Measurements from ENCODE around the gene KLRC2. TPM values are rescaled to one million over a fixed set of nuclear protein-coding genes. Genes with fewer than 3 reads are reported as not detected.
"Not testable (repeated sequence)": the region's sequence is repeated elsewhere in the genome, so short reads cannot be mapped to it uniquely, and the experiment has no call there.

The KLRC2 gene
- total and polyA plus RNA-seq, 4 donors: 9.7 to 29.0 (median 12.1) TPM

DNA sequence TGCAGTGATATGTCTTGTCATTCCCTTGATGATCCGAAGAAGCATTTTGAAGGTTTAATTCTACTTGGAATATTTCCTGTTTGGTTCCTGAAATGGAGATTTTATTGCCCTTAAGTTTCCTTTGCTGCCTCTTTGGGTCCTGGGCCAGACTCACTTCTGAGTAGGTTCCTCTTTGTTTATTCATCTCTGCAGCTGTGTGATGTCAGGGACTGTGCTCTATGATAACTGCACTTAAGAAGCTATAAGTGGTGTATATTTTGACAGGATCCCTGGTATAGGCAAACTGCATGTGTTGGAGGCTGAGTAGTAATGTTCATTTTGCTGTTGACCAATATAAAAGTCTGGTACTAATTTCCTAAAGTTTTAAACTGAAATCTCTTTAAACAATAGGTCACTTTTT is 26.4 kb downstream of the KLRC2 start, which contains the start of gene KLRC4:
Gene KLRC4, minus strand, starts transcription at position 366 of the 400 bp plus-strand sequence. Its CDS starts 182 bp downstream, at position 184.
- H3K4me1 ChIP-seq (ENCODE audit: control insufficient read depth, insufficient read depth, low read length): no peaks in the 10 kb centered on the region
- no CpG with 5 or more reads among the region's 1 CpG for WGBS (ENCODE audit: insufficient coverage)
- no peaks in the 10 kb centered on the region for H3K36me3 ChIP-seq (ENCODE audit: control insufficient read depth, insufficient read depth, low read length)
- no peaks in the 10 kb centered on the region for H3K9me3 ChIP-seq (ENCODE audit: control insufficient read depth, insufficient read depth, low read length)
- no peak within 1 kb of the TSS for H3K27ac ChIP-seq (ENCODE audit: low read depth, low read length)
- DNase-seq (ENCODE audit: low read depth in 4 of 6, low spot score in 6 of 6): peak in 2 of 6 donors; percentile 21 to 43
- no peaks in the 10 kb centered on the region for H3K27me3 ChIP-seq (ENCODE audit: control insufficient read depth, insufficient read depth, low read length)
- no peak within 1 kb of the TSS for H3K4me3 ChIP-seq (ENCODE audit: low read depth, low read length)

GRCh38 chr12:10408842-10409241 is 27.0 kb downstream of the KLRC2 start:
- Histone ChIP-seq H3K9me3 (ENCODE audit: control insufficient read depth, insufficient read depth, low read length) (no peaks in the 10 kb centered on the region), H3K27ac (ENCODE audit: low read depth, low read length) (no peak overlapping the region), H3K27me3 (ENCODE audit: control insufficient read depth, insufficient read depth, low read length) (no peaks in the 10 kb centered on the region), H3K4me1 (ENCODE audit: control insufficient read depth, insufficient read depth, low read length) (no peaks in the 10 kb centered on the region), H3K36me3 (ENCODE audit: control insufficient read depth, insufficient read depth, low read length) (no peaks in the 10 kb centered on the region), H3K4me3 (ENCODE audit: low read depth, low read length) (no peak overlapping the region)
- DNase-seq (ENCODE audit: low read depth in 4 of 6, low spot score in 6 of 6): no peak
- no CpG with 5 or more reads among the region's 3 CpGs for WGBS (ENCODE audit: insufficient coverage)

GRCh38 chr12:10406725-10407124 is 29.1 kb downstream of the KLRC2 start:
- Histone ChIP-seq H3K9me3 (ENCODE audit: control insufficient read depth, insufficient read depth, low read length) (no peaks in the 10 kb centered on the region), H3K27ac (ENCODE audit: low read depth, low read length) (no peak overlapping the region)

GRCh38 chr12:10405294-10405693 is 30.5 kb downstream of the KLRC2 start:
- no peaks in the 10 kb centered on the region for H3K36me3 ChIP-seq (ENCODE audit: control insufficient read depth, insufficient read depth, low read length)
- DNase-seq (ENCODE audit: low read depth in 4 of 6, low spot score in 6 of 6): no peak
- 86% methylated on average over 1 of the region's 5 CpGs for WGBS (ENCODE audit: insufficient coverage)

More at GRCh38 chr12:10406725-10407124, 29.1 kb downstream of the KLRC2 start:
- WGBS (ENCODE audit: insufficient coverage): 100% methylated on average over 3 of the region's 4 CpGs
- no peak overlapping the region for H3K4me3 ChIP-seq (ENCODE audit: low read depth, low read length)
- no peaks in the 10 kb centered on the region for H3K4me1 ChIP-seq (ENCODE audit: control insufficient read depth, insufficient read depth, low read length)
- DNase-seq (ENCODE audit: low read depth in 4 of 6, low spot score in 6 of 6): no peak
- H3K36me3 ChIP-seq (ENCODE audit: control insufficient read depth, insufficient read depth, low read length): no peaks in the 10 kb centered on the region
- H3K27me3 ChIP-seq (ENCODE audit: control insufficient read depth, insufficient read depth, low read length): no peaks in the 10 kb centered on the region

DNA sequence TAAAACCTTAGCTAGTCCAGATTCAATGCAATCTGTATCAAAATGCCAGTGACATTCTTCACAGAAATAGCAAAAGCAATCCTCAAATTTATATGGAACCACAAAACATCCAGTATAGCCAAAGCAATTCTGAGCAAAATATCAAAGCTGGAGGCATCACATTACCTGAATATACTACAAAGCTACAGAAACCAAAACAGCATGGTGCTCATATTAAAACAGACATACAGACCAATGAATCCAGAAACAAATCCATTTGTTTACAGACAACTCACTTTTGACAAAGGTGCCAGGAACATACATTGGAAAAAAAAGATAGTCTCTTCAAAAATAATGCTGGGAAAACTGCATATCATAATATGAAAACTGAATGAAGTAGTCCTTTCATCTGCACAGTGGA is 31.0 kb downstream of the KLRC2 start:
- no peak overlapping the region for H3K27ac ChIP-seq (ENCODE audit: low read depth, low read length)
- no peak overlapping the region for H3K4me3 ChIP-seq (ENCODE audit: low read depth, low read length)
- no peaks in the 10 kb centered on the region for H3K36me3 ChIP-seq (ENCODE audit: control insufficient read depth, insufficient read depth, low read length)
- DNase-seq (ENCODE audit: low read depth in 4 of 6, low spot score in 6 of 6): no peak
- H3K9me3 ChIP-seq (ENCODE audit: control insufficient read depth, insufficient read depth, low read length): no peaks in the 10 kb centered on the region
- H3K4me1 ChIP-seq (ENCODE audit: control insufficient read depth, insufficient read depth, low read length): no peaks in the 10 kb centered on the region
- no peaks in the 10 kb centered on the region for H3K27me3 ChIP-seq (ENCODE audit: control insufficient read depth, insufficient read depth, low read length)

More at GRCh38 chr12:10405294-10405693, 30.5 kb downstream of the KLRC2 start:
- H3K27me3 ChIP-seq (ENCODE audit: control insufficient read depth, insufficient read depth, low read length): no peaks in the 10 kb centered on the region
- no peaks in the 10 kb centered on the region for H3K9me3 ChIP-seq (ENCODE audit: control insufficient read depth, insufficient read depth, low read length)
- no peak overlapping the region for H3K27ac ChIP-seq (ENCODE audit: low read depth, low read length)
- H3K4me1 ChIP-seq (ENCODE audit: control insufficient read depth, insufficient read depth, low read length): no peaks in the 10 kb centered on the region
- H3K4me3 ChIP-seq (ENCODE audit: low read depth, low read length): no peak overlapping the region

- Histone ChIP-seq H3K4me3 (ENCODE audit: low read depth, low read length) (no peak overlapping the region), H3K36me3 (ENCODE audit: control insufficient read depth, insufficient read depth, low read length) (no peaks in the 10 kb centered on the region), H3K4me1 (ENCODE audit: control insufficient read depth, insufficient read depth, low read length) (no peaks in the 10 kb centered on the region), H3K27ac (ENCODE audit: low read depth, low read length) (no peak overlapping the region), H3K27me3 (ENCODE audit: control insufficient read depth, insufficient read depth, low read length) (no peaks in the 10 kb centered on the region), H3K9me3 (ENCODE audit: control insufficient read depth, insufficient read depth, low read length) (no peaks in the 10 kb centered on the region)
- DNase-seq (ENCODE audit: low read depth in 4 of 6, low spot score in 6 of 6): no peak
Measured at GRCh38 chr12:10400829-10401228, 35.0 kb downstream of the KLRC2 start.

DNA sequence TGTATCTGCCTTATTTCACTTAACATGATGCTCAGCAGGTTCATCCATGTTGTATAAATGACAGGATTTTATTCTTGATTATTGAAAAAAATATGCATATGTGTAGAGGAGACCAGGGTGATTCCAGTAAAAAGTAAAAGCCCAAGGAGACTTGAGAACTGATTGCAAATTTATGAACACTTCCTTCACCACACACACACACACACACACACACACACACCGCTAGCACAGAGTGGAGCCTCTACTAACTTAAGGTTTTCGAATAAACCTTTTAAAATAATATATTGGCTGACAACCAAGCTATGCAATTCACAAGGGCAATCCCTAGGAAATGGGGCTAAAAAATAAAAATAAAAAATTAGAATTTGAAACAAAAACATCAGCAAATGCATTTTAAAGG is 37.6 kb downstream of the KLRC2 start:
- Histone ChIP-seq H3K27me3 (ENCODE audit: control insufficient read depth, insufficient read depth, low read length) (no peaks in the 10 kb centered on the region), H3K36me3 (ENCODE audit: control insufficient read depth, insufficient read depth, low read length) (no peaks in the 10 kb centered on the region), H3K4me3 (ENCODE audit: low read depth, low read length) (no peak overlapping the region), H3K27ac (ENCODE audit: low read depth, low read length) (no peak overlapping the region), H3K4me1 (ENCODE audit: control insufficient read depth, insufficient read depth, low read length) (no peaks in the 10 kb centered on the region), H3K9me3 (ENCODE audit: control insufficient read depth, insufficient read depth, low read length) (no peaks in the 10 kb centered on the region)
- DNase-seq (ENCODE audit: low read depth in 4 of 6, low spot score in 6 of 6): no peak
- WGBS (ENCODE audit: insufficient coverage): no CpG with 5 or more reads among the region's 2 CpGs

DNA sequence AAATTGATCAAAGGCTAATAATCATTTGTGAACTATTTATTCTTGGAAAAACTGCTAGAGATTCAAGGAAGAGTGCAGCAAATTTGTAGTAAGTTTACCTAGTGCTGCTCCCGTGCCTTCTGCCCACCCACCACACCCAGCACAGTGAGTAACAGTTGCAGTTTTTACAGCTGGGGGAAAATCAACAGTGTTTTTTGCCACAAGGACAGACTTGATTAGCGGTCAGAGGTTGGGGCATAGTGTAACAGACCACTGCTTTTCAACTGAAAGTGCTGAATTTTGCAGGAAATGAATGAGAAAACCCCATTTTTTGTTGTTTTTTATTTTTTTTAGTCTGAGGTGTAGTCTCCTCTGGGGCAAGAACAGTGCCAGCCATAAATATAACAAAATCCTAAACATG is 38.5 kb downstream of the KLRC2 start:
- DNase-seq (ENCODE audit: low read depth in 4 of 6, low spot score in 6 of 6): no peak
- Histone ChIP-seq H3K27me3 (ENCODE audit: control insufficient read depth, insufficient read depth, low read length) (no peaks in the 10 kb centered on the region), H3K9me3 (ENCODE audit: control insufficient read depth, insufficient read depth, low read length) (no peaks in the 10 kb centered on the region), H3K4me3 (ENCODE audit: low read depth, low read length) (no peak overlapping the region), H3K36me3 (ENCODE audit: control insufficient read depth, insufficient read depth, low read length) (no peaks in the 10 kb centered on the region), H3K27ac (ENCODE audit: low read depth, low read length) (no peak overlapping the region), H3K4me1 (ENCODE audit: control insufficient read depth, insufficient read depth, low read length) (no peaks in the 10 kb centered on the region)
- 100% methylated on average over 1 of the region's 2 CpGs for WGBS (ENCODE audit: insufficient coverage)

- not testable (repeated sequence) for H3K4me3 ChIP-seq (ENCODE audit: low read depth, low read length); H3K36me3 ChIP-seq (ENCODE audit: control insufficient read depth, insufficient read depth, low read length); DNase-seq (ENCODE audit: low read depth in 4 of 6, low spot score in 6 of 6); H3K27me3 ChIP-seq (ENCODE audit: control insufficient read depth, insufficient read depth, low read length); H3K9me3 ChIP-seq (ENCODE audit: control insufficient read depth, insufficient read depth, low read length); H3K4me1 ChIP-seq (ENCODE audit: control insufficient read depth, insufficient read depth, low read length)
- WGBS (ENCODE audit: insufficient coverage): 89% methylated on average over 6 of the region's 15 CpGs
- H3K27ac ChIP-seq (ENCODE audit: low read depth, low read length): peak overlapping the region; percentile 41
Measured at GRCh38 chr12:10396176-10396575, 39.6 kb downstream of the KLRC2 start.

DNA sequence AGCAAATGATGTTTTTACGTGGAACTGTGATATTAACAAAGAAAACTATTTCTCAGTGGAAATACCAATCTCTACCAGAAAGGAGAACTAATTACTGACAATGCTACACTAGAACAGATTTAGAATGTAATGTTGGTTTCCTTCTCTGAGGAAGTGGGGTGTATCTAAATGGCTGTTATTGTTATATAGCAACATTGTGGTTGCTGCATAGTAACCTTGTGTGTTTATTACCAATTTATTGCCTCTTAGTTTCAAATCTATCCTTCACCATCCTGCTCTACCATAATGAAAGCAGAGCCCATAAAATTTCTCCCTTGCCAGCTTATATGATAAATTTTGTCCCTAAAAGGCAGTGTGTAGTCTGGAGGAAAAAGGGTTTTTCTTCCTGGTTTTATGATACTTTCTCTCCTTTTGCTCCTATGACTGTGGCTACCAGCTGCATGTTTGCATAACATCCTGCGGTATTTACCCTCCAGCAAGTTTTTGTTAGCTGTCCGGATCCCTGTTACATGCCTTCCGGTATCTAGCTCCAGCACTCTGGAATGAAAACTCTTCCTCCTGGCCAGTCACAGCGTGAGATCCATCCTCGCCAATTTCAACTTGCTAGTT is 40.3 kb downstream of the KLRC2 start:
- Histone ChIP-seq H3K9me3 (ENCODE audit: control insufficient read depth, insufficient read depth, low read length) (no peaks in the 10 kb centered on the region), H3K36me3 (ENCODE audit: control insufficient read depth, insufficient read depth, low read length) (no peaks in the 10 kb centered on the region), H3K4me3 (ENCODE audit: low read depth, low read length) (no peak overlapping the region), H3K4me1 (ENCODE audit: control insufficient read depth, insufficient read depth, low read length) (no peaks in the 10 kb centered on the region), H3K27me3 (ENCODE audit: control insufficient read depth, insufficient read depth, low read length) (no peaks in the 10 kb centered on the region), H3K27ac (ENCODE audit: low read depth, low read length) (peak overlapping the region; percentile 41)
- WGBS (ENCODE audit: insufficient coverage): 24% methylated on average over 4 of the region's 6 CpGs
- DNase-seq (ENCODE audit: low read depth in 4 of 6, low spot score in 6 of 6): peak in 1 of 6 donors; percentile 82

Measured in spinal cord (tissue), 10 donors.